ENCODE data around the gene ZNF205.

DNA sequence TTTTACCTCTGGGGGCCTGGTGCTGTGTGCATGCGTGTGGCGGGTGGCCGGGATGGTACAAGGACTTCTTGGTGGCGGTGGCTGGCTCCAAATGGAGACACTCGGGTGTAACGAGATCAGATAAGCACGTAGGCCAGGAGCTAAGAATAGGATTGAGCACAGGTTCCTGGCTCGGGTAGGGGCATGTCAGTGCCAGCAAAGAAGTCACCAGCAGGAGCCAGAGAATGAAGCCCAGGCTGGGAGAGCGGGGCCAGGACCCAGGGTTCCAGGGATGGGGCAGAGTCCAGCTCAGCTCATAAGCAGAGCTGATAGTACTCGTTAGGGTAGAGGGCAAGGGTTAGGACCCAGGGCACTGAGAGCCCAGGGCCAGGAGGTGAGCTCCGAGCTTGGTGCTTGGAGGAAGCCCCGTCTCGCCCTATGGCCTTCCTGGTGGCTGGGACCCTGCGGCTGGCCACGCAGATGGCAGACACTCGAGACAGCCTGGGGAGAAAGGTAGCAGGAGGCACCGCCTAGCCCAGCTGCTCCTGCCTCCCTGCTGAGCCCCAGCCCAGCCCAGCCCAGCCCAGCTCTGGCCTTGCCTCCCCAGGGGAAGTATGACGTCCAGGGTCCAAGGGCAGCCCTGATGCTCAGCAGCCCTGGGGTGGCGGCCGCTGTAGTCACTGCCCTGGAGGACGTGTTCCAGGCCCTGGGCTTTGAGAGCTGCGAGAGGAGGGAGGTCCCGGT lies 31.4 kb downstream of the ZNF205 start:
- TF ChIP-seq, protein P1, sequence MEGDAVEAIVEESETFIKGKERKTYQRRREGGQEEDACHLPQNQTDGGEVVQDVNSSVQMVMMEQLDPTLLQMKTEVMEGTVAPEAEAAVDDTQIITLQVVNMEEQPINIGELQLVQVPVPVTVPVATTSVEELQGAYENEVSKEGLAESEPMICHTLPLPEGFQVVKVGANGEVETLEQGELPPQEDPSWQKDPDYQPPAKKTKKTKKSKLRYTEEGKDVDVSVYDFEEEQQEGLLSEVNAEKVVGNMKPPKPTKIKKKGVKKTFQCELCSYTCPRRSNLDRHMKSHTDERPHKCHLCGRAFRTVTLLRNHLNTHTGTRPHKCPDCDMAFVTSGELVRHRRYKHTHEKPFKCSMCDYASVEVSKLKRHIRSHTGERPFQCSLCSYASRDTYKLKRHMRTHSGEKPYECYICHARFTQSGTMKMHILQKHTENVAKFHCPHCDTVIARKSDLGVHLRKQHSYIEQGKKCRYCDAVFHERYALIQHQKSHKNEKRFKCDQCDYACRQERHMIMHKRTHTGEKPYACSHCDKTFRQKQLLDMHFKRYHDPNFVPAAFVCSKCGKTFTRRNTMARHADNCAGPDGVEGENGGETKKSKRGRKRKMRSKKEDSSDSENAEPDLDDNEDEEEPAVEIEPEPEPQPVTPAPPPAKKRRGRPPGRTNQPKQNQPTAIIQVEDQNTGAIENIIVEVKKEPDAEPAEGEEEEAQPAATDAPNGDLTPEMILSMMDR (IDR thresholded peaks at IDR 0.05 in 2 of 3, conservative IDR thresholded peaks at IDR 0.05 in 1 of 3; ENCODE audit: insufficient read depth in 2 of 3, low read depth in 1 of 3, low read length in 3 of 3): no peak
- TF ChIP-seq, protein P2, sequence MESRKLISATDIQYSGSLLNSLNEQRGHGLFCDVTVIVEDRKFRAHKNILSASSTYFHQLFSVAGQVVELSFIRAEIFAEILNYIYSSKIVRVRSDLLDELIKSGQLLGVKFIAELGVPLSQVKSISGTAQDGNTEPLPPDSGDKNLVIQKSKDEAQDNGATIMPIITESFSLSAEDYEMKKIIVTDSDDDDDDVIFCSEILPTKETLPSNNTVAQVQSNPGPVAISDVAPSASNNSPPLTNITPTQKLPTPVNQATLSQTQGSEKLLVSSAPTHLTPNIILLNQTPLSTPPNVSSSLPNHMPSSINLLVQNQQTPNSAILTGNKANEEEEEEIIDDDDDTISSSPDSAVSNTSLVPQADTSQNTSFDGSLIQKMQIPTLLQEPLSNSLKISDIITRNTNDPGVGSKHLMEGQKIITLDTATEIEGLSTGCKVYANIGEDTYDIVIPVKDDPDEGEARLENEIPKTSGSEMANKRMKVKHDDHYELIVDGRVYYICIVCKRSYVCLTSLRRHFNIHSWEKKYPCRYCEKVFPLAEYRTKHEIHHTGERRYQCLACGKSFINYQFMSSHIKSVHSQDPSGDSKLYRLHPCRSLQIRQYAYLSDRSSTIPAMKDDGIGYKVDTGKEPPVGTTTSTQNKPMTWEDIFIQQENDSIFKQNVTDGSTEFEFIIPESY (CRISPR knock-in tag; IDR thresholded peaks at IDR 0.05): no peak
- no peak for TF ChIP-seq SP1 (CRISPR knock-in tag; IDR thresholded peaks at IDR 0.05)
- TF ChIP-seq EZH2 (IDR thresholded peaks at IDR 0.05; ENCODE audit: borderline replicate concordance, low read depth, low read length): no peak
- no peak for TF ChIP-seq KLF10 (CRISPR knock-in tag; IDR thresholded peaks at IDR 0.05)
- no peak for TF ChIP-seq EP300 (IDR thresholded peaks at IDR 0.05; ENCODE audit: low read length)
- no peak for TF ChIP-seq POLR2A (conservative IDR thresholded peaks at IDR 0.05)
- TF ChIP-seq POLR2AphosphoS5 (IDR thresholded peaks at IDR 0.05; ENCODE audit: control insufficient read depth, insufficient read depth, low read depth, low read length): no peak
- TF ChIP-seq HDAC2 (IDR thresholded peaks at IDR 0.05): no peak
- TF ChIP-seq NONO (IDR thresholded peaks at IDR 0.05; ENCODE audit: low read depth in 2 of 2, low read length in 1 of 2): no peak
- no peak for TF ChIP-seq CHD4 (IDR thresholded peaks at IDR 0.05; ENCODE audit: insufficient read depth, insufficient replicate concordance, low read depth, low read length, poor library complexity, severe bottlenecking)
- TF ChIP-seq, protein P3, sequence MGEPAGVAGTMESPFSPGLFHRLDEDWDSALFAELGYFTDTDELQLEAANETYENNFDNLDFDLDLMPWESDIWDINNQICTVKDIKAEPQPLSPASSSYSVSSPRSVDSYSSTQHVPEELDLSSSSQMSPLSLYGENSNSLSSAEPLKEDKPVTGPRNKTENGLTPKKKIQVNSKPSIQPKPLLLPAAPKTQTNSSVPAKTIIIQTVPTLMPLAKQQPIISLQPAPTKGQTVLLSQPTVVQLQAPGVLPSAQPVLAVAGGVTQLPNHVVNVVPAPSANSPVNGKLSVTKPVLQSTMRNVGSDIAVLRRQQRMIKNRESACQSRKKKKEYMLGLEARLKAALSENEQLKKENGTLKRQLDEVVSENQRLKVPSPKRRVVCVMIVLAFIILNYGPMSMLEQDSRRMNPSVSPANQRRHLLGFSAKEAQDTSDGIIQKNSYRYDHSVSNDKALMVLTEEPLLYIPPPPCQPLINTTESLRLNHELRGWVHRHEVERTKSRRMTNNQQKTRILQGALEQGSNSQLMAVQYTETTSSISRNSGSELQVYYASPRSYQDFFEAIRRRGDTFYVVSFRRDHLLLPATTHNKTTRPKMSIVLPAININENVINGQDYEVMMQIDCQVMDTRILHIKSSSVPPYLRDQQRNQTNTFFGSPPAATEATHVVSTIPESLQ (CRISPR knock-in tag; IDR thresholded peaks at IDR 0.05): no peak
- TF ChIP-seq ZNF197 (CRISPR knock-in tag; IDR thresholded peaks at IDR 0.05; ENCODE audit: low read depth): no peak
- no peak for TF ChIP-seq STAT5A (IDR thresholded peaks at IDR 0.05; ENCODE audit: borderline replicate concordance, low read length)
